COLO829 (cell line): ENCODE measurements around the gene WWP2.
"Not testable (repeated sequence)": the region's sequence is repeated elsewhere in the genome, so short reads cannot be mapped to it uniquely, and the experiment has no call there.

Source experiments
- DNase-seq: peaks from one replicate; pipeline ENCODE4 v3.0.0; 2012; ENCODE audit warnings: low spot score

WWP2 gene

GRCh38 chr16:69831212-69832123 is 69.3 kb downstream of the WWP2 start:
- no peak for DNase-seq

DNA sequence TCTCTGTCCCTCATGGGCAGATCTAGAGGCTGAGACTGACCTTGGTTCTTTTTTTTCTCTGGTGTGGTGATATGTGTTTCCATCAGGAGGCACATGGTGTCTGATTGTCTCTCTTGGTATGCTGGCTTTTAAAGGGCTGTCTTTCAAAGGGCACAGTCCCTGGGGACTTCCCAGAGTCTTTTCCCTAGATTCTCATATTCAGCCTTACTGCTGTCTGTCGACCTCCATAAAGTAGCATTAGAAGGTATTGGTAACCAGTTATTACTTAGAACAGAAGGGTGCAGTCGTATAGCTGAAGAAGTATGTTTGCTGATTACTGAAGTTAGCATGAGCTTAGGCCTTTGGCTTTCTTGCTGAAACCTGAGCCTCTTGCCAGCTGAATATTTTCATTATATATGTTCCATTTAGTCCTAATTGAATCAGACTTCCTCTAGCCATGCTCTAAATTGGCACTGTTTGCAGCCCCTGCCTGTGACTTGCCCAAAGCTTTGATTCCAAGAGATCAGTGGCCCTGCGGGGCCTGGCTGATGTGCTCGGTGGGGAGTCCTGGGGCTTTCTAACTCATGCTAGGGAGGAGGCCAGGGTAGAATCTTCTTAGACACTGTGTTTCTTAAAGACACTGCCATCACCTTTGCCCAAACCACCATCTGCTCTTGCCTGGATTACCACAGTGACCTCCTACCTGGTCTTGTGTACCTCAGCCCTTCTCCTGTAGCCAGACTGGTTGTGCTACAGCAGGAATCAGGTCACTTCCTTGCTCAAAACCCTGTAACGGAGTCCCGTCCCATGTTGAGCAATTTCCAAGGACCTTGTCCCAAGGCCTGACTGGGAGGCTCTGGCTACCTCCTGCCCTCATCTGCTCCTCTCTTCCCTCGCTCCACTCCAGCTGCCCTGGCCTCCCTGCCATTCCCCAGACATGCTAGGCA is 71.5 kb downstream of the WWP2 start:
- peak; percentile 69 for DNase-seq

- DNase-seq = no peak
Measured at GRCh38 chr16:69834807-69835466, 72.8 kb downstream of the WWP2 start.

DNA sequence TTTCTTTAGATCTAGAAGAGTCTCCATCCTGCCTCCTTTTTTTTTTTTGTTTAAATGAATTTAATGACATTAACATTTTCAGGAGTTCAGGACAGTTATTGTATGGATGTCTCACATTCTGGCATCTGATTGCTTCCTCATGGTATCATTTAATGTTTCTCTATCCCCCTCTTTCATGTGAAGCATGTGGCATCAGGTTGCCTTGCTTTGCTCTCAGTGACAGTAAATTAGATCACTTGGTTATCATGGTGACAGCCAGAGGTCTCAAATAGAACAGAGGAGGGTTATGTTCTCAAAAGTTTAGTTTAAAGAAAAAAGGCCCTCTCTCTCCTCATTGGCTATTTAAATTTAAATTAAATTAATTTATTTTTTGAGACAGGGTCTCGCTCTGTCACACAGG is 74.1 kb downstream of the WWP2 start:
- no peak for DNase-seq

GRCh38 chr16:69837380-69837779 is 75.2 kb downstream of the WWP2 start:
- DNase-seq = no peak

DNA sequence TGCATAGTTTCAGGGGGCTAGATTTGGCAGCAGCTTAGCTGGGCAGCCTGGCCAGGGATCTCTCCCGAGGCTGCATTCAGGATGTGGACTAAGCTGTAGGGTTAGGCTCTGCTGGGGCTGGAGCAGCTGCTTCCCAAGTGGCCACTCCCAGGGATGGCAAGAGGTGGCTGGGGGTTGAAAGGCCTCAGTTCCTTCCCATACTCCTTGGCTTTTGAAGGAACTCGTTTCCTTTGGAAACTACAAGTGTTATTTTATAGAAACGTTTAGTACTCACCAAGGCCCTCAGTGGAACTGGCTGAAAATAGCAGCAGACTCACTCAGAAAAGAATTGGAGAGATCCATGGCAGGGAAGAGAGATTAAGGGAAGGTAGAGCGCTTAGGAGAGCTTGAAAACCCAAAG is 76.4 kb downstream of the WWP2 start:
- DNase-seq = no peak

DNA sequence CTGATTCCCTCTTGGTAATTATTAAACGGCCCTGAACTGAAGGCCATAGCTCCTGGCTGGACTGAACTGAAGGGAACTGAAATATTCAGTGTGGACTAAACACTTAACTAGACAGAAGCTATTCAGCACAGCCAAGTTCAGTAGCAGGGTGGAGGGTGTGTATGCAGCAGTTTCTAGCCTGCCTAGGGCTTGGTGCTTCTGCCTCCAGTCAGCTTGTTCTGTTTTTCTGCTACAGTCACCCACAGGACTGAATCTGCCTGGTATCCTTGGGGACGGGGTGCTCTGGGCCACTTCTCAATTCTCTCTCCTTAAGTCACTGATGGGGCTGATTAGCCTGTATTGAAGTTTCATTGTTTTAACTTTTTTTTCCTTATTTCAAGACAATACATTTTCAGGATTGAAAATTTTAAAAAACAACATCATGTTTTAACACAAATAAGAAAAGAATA is 77.1 kb downstream of the WWP2 start:
- no peak for DNase-seq

DNA sequence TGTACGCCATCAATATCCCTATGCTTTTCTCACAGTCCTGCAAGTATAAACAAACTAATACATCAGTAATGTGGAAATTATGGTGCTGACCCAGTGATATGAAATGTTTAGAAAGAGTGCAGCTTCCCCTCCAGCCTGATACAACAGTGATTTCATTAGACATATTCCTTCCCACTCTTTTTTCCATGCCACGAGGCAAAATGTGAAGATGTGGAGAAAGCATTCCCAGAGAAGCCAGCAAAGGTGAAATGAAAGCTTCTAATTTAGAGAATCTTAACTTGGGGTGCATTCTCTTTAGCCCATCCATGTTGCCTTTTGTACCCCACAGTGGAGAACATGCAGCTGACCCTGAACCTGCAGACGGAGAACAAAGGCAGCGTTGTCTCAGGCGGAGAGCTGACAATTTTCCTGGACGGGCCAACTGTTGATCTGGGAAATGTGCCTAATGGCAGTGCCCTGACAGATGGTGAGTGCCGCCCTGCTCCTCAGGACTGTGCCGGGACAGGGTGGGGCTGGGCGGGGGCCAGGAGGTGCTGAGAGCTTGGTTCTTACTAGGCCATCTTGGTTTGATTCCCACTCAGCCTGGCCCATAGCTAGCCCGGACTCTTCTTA is 77.8 kb downstream of the WWP2 start:
- DNase-seq = peak; percentile 35

DNA sequence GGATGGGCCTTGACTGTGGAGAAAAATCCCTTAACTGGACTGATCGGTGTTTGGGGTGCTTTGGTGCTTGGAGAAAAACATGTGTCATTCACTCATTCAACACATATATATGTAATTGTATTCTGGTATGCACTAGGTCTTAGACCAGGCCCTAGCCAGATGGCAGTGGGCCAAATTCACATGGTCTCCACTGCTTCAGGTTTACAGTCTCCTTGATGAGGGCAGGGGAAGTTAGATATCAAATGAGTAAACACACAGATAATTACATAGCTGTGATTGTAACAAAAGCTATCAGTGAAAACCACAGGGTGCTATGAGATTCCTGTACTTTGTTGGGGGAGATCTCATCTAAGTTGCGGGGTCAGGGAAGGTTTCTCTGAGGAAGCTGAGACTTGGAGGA is 78.8 kb downstream of the WWP2 start:
- DNase-seq = no peak

DNA sequence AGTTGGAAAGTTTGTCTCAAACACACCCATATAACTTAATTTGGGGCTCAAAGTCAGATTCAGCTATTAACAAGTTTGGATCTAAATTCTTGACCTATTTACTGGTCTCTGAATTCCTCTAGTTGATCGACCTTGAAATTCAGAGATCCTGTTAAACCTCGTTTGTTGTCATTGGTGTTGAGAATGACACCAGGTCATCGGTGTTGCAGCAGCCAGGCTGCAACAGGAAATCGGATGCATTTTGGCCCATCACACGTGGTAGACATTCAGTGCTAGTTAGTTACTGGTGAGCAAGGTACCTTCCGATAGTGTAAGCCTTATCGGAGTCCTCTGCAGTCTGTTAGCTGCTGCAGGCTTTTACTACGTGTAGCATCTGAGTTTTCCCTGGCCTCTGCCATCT is 82.3 kb downstream of the WWP2 start:
- DNase-seq = no peak

DNA sequence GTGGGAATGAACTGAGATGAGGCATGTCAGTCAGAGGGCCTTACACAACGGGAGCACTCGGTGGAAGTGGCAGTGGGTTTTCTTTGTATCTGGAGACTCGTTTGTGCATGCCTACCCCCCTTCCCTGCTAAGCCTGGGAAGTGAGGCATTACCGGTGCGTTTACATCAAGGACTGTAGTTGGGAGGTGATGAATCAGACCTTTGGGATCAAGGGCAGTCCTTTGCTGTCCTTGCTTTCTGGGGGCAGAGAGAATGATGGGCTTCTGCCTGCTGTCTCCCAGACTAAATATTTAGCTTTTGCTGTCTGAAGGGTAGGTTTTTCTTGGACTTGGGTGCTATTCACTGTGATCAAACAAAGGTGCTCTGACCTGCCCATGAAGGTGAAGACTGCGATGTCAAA is 83.0 kb downstream of the WWP2 start:
- DNase-seq = no peak

- DNase-seq = no peak
Measured at GRCh38 chr16:69847643-69848042, 85.5 kb downstream of the WWP2 start.

GRCh38 chr16:69848637-69849545 is 86.8 kb downstream of the WWP2 start:
- no peak for DNase-seq

GRCh38 chr16:69851491-69852240 is 89.5 kb downstream of the WWP2 start:
- no peak for DNase-seq

GRCh38 chr16:69852815-69853214 is 90.7 kb downstream of the WWP2 start:
- DNase-seq = peak; percentile 64

- no peak for DNase-seq
Measured at GRCh38 chr16:69853481-69853880, 91.3 kb downstream of the WWP2 start.

GRCh38 chr16:69854776-69855175 is 92.6 kb downstream of the WWP2 start:
- DNase-seq = not testable (repeated sequence)

- no peak for DNase-seq
Measured at GRCh38 chr16:69855592-69855991, 93.5 kb downstream of the WWP2 start.

DNA sequence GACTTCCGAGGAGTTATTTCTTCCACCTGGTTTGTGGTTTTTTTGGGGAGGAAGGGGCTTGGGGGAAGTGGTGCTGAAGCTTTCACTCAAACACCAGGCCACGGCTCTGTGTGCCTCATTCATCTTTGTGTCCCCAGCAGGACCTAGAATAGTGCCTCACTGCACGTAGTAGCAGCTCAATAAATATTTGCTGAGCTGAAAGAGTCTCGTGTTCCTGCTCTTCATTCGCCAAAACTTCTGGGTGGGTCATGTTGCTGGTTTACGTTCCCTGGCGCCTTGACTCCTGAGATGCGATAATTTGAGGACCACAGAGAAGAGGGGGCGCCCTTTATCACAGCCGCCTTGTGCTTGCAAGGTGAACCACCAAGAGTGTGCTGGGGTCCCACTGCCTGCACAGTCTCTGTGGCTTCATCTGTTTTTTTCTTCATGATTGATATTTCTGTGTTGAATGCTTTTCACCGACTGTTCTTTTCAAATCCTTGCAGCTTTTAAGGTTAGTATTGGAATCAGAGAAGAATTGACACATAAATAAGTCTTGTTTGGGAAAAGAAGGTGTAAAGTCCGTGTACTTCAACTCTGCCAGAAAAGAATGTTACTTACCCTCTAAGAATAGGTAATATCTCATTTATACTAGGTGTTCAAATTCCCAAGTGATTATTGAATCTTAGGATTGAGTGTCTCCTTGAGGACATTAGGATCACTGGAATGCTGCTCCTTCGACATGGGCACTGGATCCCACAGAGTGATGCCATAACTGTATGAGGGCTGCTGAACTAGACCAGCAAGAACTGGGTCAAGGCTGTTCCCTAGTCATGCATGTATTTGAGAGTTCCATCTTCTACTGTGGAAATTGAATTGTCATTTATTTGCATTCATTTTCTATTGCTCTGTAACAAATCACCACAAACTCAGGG is 96.3 kb downstream of the WWP2 start:
- no peak for DNase-seq
